ENCODE measurements around the gene TECPR1. TPM values are rescaled to one million over a fixed set of nuclear protein-coding genes. Genes with fewer than 3 reads are reported as not detected.

The TECPR1 gene
- total RNA-seq, 2 experiments from 2014 or later = 23.2 to 36.4 TPM

DNA sequence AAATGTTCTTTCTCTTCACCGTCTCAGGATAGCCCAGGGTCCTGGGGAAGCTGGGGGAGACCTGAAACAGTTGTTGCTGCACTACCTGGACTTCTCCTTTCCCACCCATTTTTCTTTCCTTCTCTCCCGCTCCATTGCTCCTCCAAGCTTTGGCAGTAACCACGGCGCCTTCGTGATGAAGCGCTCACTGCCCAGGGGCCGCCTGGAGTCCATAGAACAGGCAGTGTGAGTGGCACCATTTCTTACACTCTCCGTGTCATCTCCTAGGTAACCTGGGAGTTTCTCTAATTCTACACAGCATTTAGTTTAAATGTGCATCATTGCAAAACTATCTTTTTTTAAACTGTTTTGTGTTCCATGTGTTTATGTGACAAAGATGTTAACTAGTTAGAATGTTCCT, 81.1 kb downstream of the TECPR1 start:
- DNase-seq (ENCODE audit: low spot score) = no peak
- TF ChIP-seq, protein P1, sequence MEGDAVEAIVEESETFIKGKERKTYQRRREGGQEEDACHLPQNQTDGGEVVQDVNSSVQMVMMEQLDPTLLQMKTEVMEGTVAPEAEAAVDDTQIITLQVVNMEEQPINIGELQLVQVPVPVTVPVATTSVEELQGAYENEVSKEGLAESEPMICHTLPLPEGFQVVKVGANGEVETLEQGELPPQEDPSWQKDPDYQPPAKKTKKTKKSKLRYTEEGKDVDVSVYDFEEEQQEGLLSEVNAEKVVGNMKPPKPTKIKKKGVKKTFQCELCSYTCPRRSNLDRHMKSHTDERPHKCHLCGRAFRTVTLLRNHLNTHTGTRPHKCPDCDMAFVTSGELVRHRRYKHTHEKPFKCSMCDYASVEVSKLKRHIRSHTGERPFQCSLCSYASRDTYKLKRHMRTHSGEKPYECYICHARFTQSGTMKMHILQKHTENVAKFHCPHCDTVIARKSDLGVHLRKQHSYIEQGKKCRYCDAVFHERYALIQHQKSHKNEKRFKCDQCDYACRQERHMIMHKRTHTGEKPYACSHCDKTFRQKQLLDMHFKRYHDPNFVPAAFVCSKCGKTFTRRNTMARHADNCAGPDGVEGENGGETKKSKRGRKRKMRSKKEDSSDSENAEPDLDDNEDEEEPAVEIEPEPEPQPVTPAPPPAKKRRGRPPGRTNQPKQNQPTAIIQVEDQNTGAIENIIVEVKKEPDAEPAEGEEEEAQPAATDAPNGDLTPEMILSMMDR (conservative IDR thresholded peaks at IDR 0.05; ENCODE audit: low read length) = no peak
- TF ChIP-seq EZH2phosphoT487 (IDR thresholded peaks at IDR 0.05; ENCODE audit: borderline replicate concordance, low read depth, low read length) = no peak
- POLR2A ChIA-PET = no interaction called here

GRCh38 chr7:98168904-98169621, 83.0 kb downstream of the TECPR1 start:
- Histone ChIP-seq H2AFZ (ENCODE audit: low read length) (no peak overlapping the region), H3K36me3 (ENCODE audit: insufficient read depth, low read length) (peaks cover 4% of the 10 kb centered on the region; the same call in 1 of the 2 replicates), H3K79me2 (ENCODE audit: insufficient read depth, low read depth, low read length) (no peaks in the 10 kb centered on the region), H3K4me1 (ENCODE audit: insufficient read depth, low read length, poor library complexity, severe bottlenecking) (no peaks in the 10 kb centered on the region), H3K4me3 (ENCODE audit: low read depth, low read length, poor library complexity, severe bottlenecking) (no peak overlapping the region), H3K27ac (ENCODE audit: low read depth, low read length, poor library complexity, severe bottlenecking) (no peak overlapping the region), H3K9me2 (ENCODE audit: insufficient read depth, low read length) (no peaks in the 10 kb centered on the region), H3K4me2 (ENCODE audit: low read length) (no peak overlapping the region), H3K9me3 (ENCODE audit: low read length) (no peaks in the 10 kb centered on the region), H4K20me1 (ENCODE audit: insufficient read depth, low read length) (no peaks in the 10 kb centered on the region)
- no TSS peak for BruUV-seq (replicated peaks)
- no peak for DNase-seq (ENCODE audit: low spot score)
- intact Hi-C loops (cut with micrococcal nuclease; ENCODE audit: unreplicated experiment) = loop anchor here (5.0 kb wide), 1 partner anchor 73 kb away; no protein-coding TSS in a partner anchor
- CTCF ChIA-PET (ENCODE audit: unreplicated experiment) = interaction anchor here (1.5 to 1.8 kb wide), 3 partner anchors 63 to 148 kb away, joined by 4 to 6 read pairs (median 6); partner anchors contain the start of gene LMTK2
- POLR2A ChIA-PET = interaction anchor here (0.9 to 1.8 kb wide), 2 partner anchors 11 to 59 kb away, joined by 5 read pairs; no protein-coding TSS in a partner anchor
- no peak for TF ChIP-seq EZH2phosphoT487 (IDR thresholded peaks at IDR 0.05; ENCODE audit: borderline replicate concordance, low read depth, low read length)
- TF ChIP-seq, protein P1 (conservative IDR thresholded peaks at IDR 0.05; ENCODE audit: low read length) = peak; percentile 36; the same call in 1 of the 2 replicates

More for the DNA sequence above, 81.1 kb downstream of the TECPR1 start:
- no peak overlapping the region for H2AFZ ChIP-seq (ENCODE audit: low read length)
- no peaks in the 10 kb centered on the region for H3K4me1 ChIP-seq (ENCODE audit: insufficient read depth, low read length, poor library complexity, severe bottlenecking)
- no peaks in the 10 kb centered on the region for H4K20me1 ChIP-seq (ENCODE audit: insufficient read depth, low read length)
- intact Hi-C loops (cut with micrococcal nuclease; ENCODE audit: unreplicated experiment) = no loop called here
- no peak overlapping the region for H3K4me2 ChIP-seq (ENCODE audit: low read length)
- H3K9me3 ChIP-seq (ENCODE audit: low read length) = no peaks in the 10 kb centered on the region
- peaks cover 16% of the 10 kb centered on the region; the same call in 1 of the 2 replicates for H3K36me3 ChIP-seq (ENCODE audit: insufficient read depth, low read length)
- H3K79me2 ChIP-seq (ENCODE audit: insufficient read depth, low read depth, low read length) = no peaks in the 10 kb centered on the region
- CTCF ChIA-PET (ENCODE audit: unreplicated experiment) = interaction anchor here (0.6 kb wide), 1 partner anchor 9 kb away, joined by 3 read pairs; no protein-coding TSS in a partner anchor
- H3K4me3 ChIP-seq (ENCODE audit: low read depth, low read length, poor library complexity, severe bottlenecking) = no peak overlapping the region
- BruUV-seq (replicated peaks) = no TSS peak
- no peak overlapping the region for H3K27ac ChIP-seq (ENCODE audit: low read depth, low read length, poor library complexity, severe bottlenecking)
- H3K9me2 ChIP-seq (ENCODE audit: insufficient read depth, low read length) = no peaks in the 10 kb centered on the region
